Tibial artery (tissue), 4 donors: ENCODE results near the gene ANKRD13A.
"Not testable (repeated sequence)": the region's sequence is repeated elsewhere in the genome, so short reads cannot be mapped to it uniquely, and the experiment has no call there.

ENCODE experiments used
- DNase-seq, 2 donors: peaks; one replicate each; pipeline ENCODE4 v3.0.0-alpha.2; 2019
- H3K27ac ChIP-seq, 2 donors: fragments of 200-600 bp; sonication (generic) in 1 of 2; 1 replicate in 1 of 2; 2 replicates in 1 of 2; pipeline ENCODE4 v1.5.1; 2018 to 2019; ENCODE audit warnings: mild to moderate bottlenecking in 1 of 2
- H3K27me3 ChIP-seq, 2 donors: fragments of 200-600 bp; sonication (generic) in 1 of 2; one replicate each; pipeline versions ENCODE4 v1.5.1 to v1.6.0; 2016 to 2019
- H3K36me3 ChIP-seq, 3 donors: fragments of 200-600 bp; sonication (generic) in 2 of 3; one replicate each; pipeline ENCODE4 v1.5.1; 2016 to 2019; ENCODE audit warnings: mild to moderate bottlenecking in 2 of 3
- H3K4me1 ChIP-seq, 4 donors: fragments of 200-600 bp; sonication (generic) in 2 of 4; 1 replicate in 3 of 4; 2 replicates in 1 of 4; pipeline ENCODE4 v1.5.1; 2016 to 2019
- H3K4me3 ChIP-seq, 2 donors: fragments of 200-600 bp; sonication (generic) in 1 of 2; 1 replicate in 1 of 2; 2 replicates in 1 of 2; pipeline ENCODE4 v1.5.1; 2018 to 2019; ENCODE audit warnings: mild to moderate bottlenecking in 2 of 2
- H3K9me3 ChIP-seq, 3 donors: fragments of 200-600 bp; sonication (generic) in 1 of 3; one replicate each; pipeline ENCODE4 v1.5.1; 2016 to 2019
- CTCF ChIP-seq, 2 experiments: fragments of 200-600 bp in 1 of 2; fragments of 450-650 bp in 1 of 2; IDR thresholded peaks; one replicate each; pipeline ENCODE4 v1.5.1; 2017 to 2019; ENCODE audit warnings: antibody characterized with exemption in 2 of 2, mild to moderate bottlenecking in 1 of 2, moderate library complexity in 1 of 2
- intact Hi-C: fragments of 100-400 bp; cut with DNase I; formaldehyde crosslinking; loops from one replicate; pipeline ENCODE4 v1.15.0; 2023; ENCODE audit warnings: low total_unique reads

The ANKRD13A gene

GRCh38 chr12:110006115-110006514, 6.9 kb downstream of the ANKRD13A start:
- no peaks in the 10 kb centered on the region for H3K36me3 ChIP-seq
- no peak overlapping the region for H3K4me3 ChIP-seq
- no peak for TF ChIP-seq CTCF (IDR thresholded peaks at IDR 0.05)
- H3K27ac ChIP-seq, result no peak overlapping the region
- H3K9me3 ChIP-seq, result no peaks in the 10 kb centered on the region
- H3K4me1 ChIP-seq, result peaks cover 0 to 18% (median 10%) of the 10 kb centered on the region in 4 donors
- DNase-seq, result no peak
- H3K27me3 ChIP-seq, result no peaks in the 10 kb centered on the region
- intact Hi-C loops, result no loop called here

- H3K36me3 ChIP-seq, result peaks cover 2 to 11% (median 9%) of the 10 kb centered on the region in 3 donors
- intact Hi-C loops, result no loop called here
Observed at GRCh38 chr12:110007881-110008280, 8.7 kb downstream of the ANKRD13A start.

GRCh38 chr12:110008681-110009398, 9.6 kb downstream of the ANKRD13A start:
- H3K4me3 ChIP-seq, DNase-seq, H3K27ac ChIP-seq, H3K9me3 ChIP-seq, H3K27me3 ChIP-seq, H3K4me1 ChIP-seq, intact Hi-C loops: not testable (repeated sequence)
- peaks cover 11 to 21% (median 18%) of the 10 kb centered on the region in 3 donors for H3K36me3 ChIP-seq

More at GRCh38 chr12:110007881-110008280, 8.7 kb downstream of the ANKRD13A start:
- Histone ChIP-seq H3K4me1 (peaks cover 0 to under 1% (median 0%) of the 10 kb centered on the region in 4 donors), H3K4me3 (no peak overlapping the region), H3K9me3 (no peaks in the 10 kb centered on the region), H3K27me3 (no peaks in the 10 kb centered on the region), H3K27ac (no peak overlapping the region)
- no peak for DNase-seq
- TF ChIP-seq CTCF (IDR thresholded peaks at IDR 0.05), result no peak

DNA sequence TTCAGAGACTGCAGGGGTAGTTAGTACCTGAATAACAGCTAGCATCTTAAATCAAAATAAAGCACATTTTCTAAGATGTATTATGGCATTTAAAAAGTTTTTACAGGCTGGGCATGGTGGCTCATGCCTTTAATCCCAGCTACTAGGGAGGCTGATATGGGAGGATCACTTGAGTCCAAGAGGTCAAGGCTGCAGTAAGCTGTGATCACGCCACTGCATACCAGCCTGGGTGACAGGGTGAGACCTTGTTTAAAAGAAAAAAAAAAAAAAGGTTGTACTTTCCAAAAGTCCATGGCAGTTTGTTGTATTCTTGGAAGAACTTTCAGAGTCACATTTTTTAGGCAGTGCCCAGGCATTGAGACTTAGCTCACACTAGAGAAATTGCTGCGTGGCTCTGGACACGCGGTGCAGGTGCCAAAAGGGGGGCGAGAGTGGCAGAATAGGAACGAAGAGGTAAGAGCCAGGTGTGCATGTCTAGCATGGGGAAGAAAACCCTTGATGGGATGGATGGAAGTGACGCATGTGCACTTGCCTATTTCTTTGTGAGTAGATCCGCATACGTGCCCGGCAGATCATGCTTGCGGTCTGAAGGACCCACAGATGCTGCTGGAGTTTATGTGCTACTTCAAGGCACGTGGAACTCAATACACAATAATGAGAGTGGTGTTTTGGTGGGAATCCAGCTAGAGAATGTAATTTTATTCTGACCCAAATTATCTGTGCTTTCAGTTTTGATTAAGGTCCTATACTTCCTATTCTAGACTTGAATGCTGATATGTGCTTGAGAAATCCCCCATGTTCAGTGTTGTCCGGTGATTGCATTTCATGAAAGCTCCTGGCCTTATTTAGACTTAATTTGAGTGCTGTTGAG, 11.9 kb downstream of the ANKRD13A start:
- Histone ChIP-seq H3K4me1 (no peaks in the 10 kb centered on the region), H3K36me3 (peaks cover 21 to 43% (median 37%) of the 10 kb centered on the region in 3 donors), H3K27me3 (no peaks in the 10 kb centered on the region), H3K4me3 (no peak overlapping the region), H3K27ac (no peak overlapping the region), H3K9me3 (no peaks in the 10 kb centered on the region)
- DNase-seq, result no peak
- intact Hi-C loops, result loop anchor here (10.0 kb wide), 1 partner anchor 74 kb away; no protein-coding TSS in a partner anchor
- TF ChIP-seq CTCF (IDR thresholded peaks at IDR 0.05), result no peak

DNA sequence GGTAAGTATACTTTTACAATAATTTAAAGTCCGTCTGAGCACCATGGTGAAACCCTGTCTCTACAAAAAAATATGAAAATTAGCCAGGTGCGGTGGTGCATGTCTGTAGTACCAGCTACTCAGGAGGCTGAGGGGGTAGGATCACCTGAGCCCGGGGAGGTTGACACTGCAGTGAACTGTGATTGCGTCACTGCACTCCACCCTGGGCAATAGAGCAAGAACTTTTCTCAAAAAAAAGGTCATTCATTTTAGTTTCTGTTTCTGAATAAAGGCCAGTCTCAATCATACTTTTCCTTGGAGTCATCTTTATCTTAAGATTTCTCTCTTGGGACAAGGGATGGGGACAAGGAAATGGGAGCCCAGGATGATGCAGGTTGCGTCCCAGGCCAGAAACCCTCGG, 12.9 kb downstream of the ANKRD13A start:
- no peak overlapping the region for H3K27ac ChIP-seq

More for the DNA sequence above, 12.9 kb downstream of the ANKRD13A start:
- TF ChIP-seq CTCF (IDR thresholded peaks at IDR 0.05), result no peak
- intact Hi-C loops, result loop anchor here (10.0 kb wide), 1 partner anchor 73 kb away; no protein-coding TSS in a partner anchor
- no peaks in the 10 kb centered on the region for H3K4me1 ChIP-seq
- no peak overlapping the region for H3K4me3 ChIP-seq
- H3K9me3 ChIP-seq, result no peaks in the 10 kb centered on the region
- DNase-seq, result no peak
- H3K27me3 ChIP-seq, result no peaks in the 10 kb centered on the region
- H3K36me3 ChIP-seq, result peaks cover 27 to 53% (median 42%) of the 10 kb centered on the region in 3 donors
